ENCODE measurements around the gene SMR3B. TPM values are rescaled to one million over a fixed set of nuclear protein-coding genes. Genes with fewer than 3 reads are reported as not detected.

Gene SMR3B
- total and polyA plus RNA-seq, 2 of the 8 experiments (the other 6 are each of a cell fraction or from before 2014, with no cell fraction given) = not detected

- TF ChIP-seq SUZ12 (IDR thresholded peaks at IDR 0.05; ENCODE audit: low read length) (no peak), TAF1 (IDR thresholded peaks at IDR 0.05; ENCODE audit: low read depth, low read length) (no peak), SIN3A (conservative IDR thresholded peaks at IDR 0.05 in 1 of 2, IDR thresholded peaks at IDR 0.05 in 1 of 2; ENCODE audit: low read depth in 1 of 2, low read length in 2 of 2) (no peak), BRCA1 (IDR thresholded peaks at IDR 0.05; ENCODE audit: low read depth, low read length) (no peak), CBX5 (IDR thresholded peaks at IDR 0.05; ENCODE audit: low read depth, low read length) (no peak), SP2 (IDR thresholded peaks at IDR 0.05; ENCODE audit: low read length) (no peak), RNF2 (IDR thresholded peaks at IDR 0.05; ENCODE audit: borderline replicate concordance, low read depth, low read length, missing control alignments, poor library complexity, severe bottlenecking) (no peak), RXRA (IDR thresholded peaks at IDR 0.05; ENCODE audit: insufficient read depth, low read depth, low read length) (no peak), SRF (IDR thresholded peaks at IDR 0.05; ENCODE audit: low read depth, low read length) (no peak), CEBPB (IDR thresholded peaks at IDR 0.05; ENCODE audit: low read depth, low read length) (no peak)
These were observed 14.6 kb downstream of the SMR3B start, which contains the start of gene OPRPN (continued) for GRCh38 chr4:70397580-70397979.

All from H1 (cell line).